NCI-H2227 treated with DMSO at 0.1 percent for 48 hours (cell line): ENCODE data around the gene SVBP.
"Not testable (repeated sequence)": the region's sequence is repeated elsewhere in the genome, so short reads cannot be mapped to it uniquely, and the experiment has no call there.

Source experiments
- DNase-seq: peaks from one replicate; lab custom pipeline; 2025; lab: John Stamatoyannopoulos, UW

The SVBP gene

GRCh38 chr1:42841440-42842147 is 24.4 kb upstream of the SVBP start:
- DNase-seq = no peak

GRCh38 chr1:42841010-42841409 is 23.8 kb upstream of the SVBP start:
- DNase-seq = no peak

DNA sequence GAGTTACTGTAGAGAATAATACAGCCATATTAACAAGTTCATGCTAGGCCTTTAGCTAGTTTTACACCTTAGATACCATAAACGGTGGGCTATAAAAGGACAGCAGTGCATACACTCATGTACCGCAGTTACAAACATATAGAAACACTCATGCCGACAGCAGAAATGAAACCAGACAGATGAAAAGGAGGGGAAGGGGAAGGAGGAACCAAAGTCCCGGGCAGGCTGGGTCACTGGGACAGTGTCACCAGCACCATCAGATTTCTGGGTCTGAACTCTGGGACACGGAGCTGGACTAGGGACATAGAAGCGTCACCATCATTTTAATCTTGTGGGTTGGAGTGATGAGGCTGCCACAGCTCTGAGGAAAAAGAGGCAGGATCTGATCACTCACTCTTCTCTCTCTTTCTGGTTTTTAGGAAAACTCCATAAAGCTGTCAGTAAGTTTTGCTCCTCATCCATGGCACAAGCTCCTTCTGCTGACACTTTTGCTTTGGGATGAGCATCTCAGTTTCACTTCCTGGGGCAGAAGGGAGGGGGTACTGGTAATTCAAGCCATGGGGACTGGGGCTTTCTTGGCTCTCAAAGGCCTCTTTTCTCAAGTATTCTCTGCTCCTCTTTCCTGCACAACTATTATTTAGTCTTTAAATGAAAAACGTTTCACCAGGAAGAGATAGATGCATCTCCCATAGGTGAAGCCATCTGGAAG is 21.4 kb upstream of the SVBP start:
- no peak for DNase-seq

- no peak for DNase-seq
These were observed 20.5 kb upstream of the SVBP start for GRCh38 chr1:42837709-42838108.

DNA sequence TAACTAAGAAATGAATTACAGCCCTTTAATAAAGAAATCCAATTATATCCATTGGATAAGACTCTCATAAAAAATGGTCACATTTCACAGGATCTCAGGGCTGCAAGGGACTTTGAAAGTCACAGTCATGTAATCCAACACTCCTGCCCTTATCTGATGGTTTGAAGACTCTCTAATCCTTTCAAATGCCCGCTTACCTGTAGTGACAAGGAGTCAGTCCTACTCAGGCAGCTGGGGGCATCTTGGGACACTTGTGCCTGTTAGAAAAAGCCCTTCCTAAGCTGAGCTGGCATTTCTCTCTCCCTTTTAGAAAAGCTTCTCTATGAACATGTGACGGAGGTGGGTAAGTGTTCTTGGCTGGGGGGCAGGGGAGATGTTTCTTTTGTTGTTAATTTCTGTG is 18.2 kb upstream of the SVBP start:
- DNase-seq = no peak

- DNase-seq = no peak
These were observed 17.6 kb upstream of the SVBP start for GRCh38 chr1:42834803-42835202.

DNA sequence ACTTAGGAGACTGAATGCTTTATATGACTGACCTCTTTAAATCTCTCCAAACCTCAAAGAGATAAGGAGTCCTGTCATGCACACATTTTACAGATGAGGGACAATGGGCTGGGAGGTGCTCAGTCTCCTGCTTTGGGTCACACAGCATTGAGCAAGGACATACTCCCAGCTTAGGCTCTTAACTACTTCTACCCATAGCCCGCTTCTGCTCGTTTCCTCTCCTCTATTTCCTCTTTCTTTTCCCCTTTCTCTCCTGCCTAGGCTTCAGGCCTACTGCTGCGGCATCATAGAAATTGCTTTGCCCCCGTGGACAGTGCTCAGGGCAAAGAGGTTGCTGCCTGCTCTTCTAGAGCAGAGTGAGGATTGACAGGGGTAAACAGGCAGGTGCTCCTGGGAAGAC is 16.8 kb upstream of the SVBP start:
- DNase-seq = no peak

DNA sequence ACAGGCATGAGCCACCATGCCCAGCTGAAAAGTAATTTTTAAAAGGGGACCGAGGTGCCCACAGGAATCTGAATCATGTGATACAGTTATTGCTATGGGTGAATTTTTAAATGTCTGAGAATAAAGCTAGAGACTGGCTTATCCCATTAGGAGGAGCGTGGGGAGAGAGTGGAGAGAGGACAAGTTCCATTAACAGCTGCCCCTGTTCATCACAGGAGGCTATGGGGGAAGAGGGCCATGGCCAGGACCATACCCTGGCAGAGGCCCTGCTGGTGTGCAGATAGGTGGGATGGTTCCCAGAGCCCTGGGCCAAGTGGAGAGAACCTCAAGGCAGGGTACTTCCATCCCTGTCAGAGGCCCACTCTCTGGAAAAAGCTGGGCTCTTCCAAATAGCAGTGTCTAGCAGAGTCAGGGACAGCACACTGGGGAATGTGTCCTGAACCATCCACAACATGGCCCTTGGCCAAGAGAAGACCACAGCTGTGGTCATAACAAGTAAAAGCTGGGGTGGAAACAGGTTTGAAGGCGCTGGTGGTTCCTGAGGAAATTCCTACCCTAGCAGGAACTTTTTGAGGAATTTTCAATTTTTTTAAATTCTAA is 15.5 kb upstream of the SVBP start:
- no peak for DNase-seq

DNA sequence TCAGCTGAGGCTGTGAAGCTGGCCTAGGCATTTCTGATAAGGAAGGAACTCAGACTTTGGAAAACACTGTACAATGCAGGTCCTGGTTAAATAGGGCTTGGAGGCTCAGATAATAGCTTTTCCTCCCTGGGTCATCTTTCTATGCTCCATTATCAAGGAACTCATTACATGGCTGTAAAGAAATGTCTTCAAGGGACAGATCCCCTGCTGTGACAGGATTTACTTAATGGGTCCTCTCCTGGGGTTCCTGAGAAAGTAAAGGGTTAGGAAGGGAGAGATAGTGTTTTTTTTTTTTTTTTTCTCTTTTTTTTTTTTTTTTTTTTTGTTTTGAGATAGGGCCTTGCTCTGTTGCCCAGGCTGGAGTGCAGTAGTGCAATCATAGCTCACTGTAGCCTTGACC is 14.1 kb upstream of the SVBP start:
- peak; percentile 66 for DNase-seq

DNA sequence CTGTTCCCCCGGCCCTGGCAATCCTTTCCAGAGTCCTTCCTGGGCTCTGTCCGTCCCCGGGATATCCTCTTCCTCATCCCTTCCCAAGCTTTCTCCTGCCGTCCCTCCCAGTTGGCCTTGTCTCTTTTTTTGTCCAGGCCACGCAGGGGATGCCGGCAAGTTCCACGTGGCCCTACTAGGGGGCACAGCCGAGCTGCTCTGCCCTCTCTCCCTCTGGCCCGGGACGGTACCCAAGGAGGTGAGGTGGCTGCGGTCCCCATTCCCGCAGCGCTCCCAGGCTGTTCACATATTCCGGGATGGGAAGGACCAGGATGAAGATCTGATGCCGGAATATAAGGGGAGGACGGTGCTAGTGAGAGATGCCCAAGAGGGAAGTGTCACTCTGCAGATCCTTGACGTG is 13.4 kb upstream of the SVBP start:
- no peak for DNase-seq

DNA sequence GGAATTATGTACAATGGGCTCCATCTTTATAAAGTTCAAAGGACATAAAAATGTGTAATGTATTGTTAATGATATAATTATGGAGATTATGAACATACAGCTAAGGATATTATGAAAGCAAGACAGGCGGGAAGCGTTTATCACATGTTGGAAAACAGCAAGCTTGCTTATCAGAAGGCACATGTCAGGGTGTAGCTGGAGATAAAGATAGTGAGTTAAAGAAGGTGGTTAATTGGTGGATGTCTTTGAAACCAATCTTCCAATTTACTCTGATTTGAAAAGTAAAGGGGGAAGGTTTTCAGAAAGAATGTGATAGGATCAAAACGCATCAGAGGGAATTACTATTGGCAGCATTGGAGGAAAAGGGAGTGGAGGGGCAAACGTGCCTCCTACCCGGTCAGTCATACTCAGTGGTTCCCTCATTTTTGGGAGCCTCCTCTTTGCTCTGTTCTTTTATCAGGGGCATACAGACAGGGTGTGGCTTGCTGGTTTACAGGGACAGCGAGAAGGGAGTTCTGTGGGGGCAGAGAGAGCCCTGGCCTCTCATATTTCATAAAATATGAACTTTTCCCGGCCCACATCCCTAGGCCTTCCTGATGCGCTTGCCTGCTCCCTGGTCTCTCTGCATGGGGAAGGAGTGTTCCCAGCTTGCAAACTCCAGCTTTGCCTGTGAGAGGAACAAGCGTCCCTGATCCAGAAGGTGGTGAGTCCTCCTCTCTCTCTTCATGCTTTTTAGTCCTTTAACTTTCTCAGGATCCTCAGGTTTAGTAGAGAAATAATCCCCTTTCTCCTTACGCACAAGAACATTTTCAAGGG is 8.0 kb upstream of the SVBP start:
- no peak for DNase-seq

- no peak for DNase-seq
These were observed 7.4 kb upstream of the SVBP start for GRCh38 chr1:42824481-42825035.

DNA sequence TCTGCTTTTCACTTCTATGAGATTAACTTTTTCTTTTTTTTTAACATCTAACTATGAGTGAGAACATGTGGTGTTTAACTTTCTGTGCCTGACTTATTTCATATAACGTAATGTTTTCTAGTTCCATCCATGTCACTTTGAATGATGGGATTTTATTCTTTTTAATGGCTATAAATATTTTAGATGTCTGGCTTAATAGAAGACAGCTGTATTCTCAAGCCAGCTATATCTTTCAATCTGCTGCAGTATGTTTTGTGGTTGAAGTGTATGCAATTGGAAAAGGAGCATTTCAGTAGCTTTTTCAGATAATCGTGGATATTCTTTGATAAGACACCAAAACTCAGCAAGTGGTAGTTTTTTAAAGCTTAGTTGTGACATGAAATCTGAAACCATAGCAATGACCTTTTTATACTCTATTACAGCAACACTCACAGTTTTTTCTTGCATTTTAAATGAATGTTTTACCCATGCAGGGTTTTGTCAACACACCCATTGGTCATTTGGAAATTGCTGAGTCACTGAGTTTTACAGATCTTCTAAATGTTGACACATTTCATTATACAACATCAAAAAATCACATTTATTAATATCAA is 5.7 kb upstream of the SVBP start:
- no peak for DNase-seq

GRCh38 chr1:42821690-42822089 is 4.5 kb upstream of the SVBP start:
- DNase-seq = no peak

- DNase-seq = no peak
These were observed 3.6 kb upstream of the SVBP start for GRCh38 chr1:42820813-42821212.

DNA sequence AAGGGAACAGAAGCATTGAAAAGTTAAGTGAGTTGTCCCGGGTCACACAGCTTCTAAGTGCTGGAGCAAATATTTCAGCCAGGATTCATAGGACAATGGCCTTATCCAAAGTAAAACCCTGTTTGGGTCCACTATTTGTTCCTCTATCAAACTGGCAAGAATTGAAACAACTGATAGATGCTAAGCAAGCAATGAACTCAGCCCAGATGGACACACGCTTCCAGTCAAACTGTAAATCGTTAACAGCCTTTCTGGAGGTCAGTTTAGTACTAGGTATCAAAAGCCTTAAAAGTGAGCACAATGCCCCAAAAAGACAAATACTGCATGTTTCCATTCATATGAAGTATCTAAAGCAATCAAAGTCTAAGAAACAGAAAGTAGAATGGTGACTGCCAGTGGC is 779 bp upstream of the SVBP start:
- DNase-seq = no peak

GRCh38 chr1:42817440-42817767 is 207 bp upstream of the SVBP start:
- DNase-seq = no peak

GRCh38 chr1:42815941-42816584 is 1.1 kb downstream of the SVBP start:
- DNase-seq = peak; percentile 10

DNA sequence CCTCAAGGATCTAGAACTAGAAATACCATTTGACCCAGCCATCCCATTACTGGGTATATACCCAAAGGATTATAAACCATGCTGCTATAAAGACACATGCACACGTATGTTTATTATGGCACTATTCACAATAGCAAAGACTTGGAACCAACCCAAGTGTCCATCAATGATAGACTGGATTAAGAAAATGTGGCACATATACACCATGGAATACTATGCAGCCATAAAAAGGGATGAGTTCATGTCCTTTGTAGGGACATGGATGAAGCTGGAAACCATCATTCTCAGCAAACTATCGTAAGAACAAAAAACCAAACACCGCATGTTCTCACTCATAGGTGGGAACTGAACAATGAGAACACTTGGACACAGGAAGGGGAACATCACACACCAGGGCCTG is 2.4 kb downstream of the SVBP start:
- DNase-seq = not testable (repeated sequence)

GRCh38 chr1:42807056-42807668 is 10.0 kb downstream of the SVBP start:
- DNase-seq = no peak

DNA sequence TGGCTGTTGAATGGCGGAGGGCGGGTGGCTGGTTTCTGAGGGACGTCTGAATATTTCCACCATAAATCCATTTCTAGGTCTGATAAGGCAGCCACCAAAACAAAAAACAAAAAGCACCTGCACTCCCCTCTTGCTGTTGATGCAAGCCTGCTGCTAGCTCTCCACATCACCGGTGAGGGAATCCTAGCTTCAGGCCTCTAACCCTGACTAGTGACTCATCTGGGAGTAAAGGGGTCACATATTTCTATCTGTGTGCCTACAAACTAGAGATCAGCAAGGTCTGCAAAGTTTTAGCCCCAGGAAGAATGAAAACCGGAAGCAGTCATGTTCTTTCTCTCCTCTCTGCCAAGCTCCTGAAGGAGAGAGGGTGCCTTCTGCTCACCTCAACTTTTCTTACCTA is 10.6 kb downstream of the SVBP start:
- no peak for DNase-seq
